ENCODE data around the gene ACER3. TPM values are rescaled to one million over a fixed set of nuclear protein-coding genes. Genes with fewer than 3 reads are reported as not detected.

Gene ACER3
- total RNA-seq, 6 donors from 2014 or later = 10.5 to 46.7 (median 17.1) TPM

DNA sequence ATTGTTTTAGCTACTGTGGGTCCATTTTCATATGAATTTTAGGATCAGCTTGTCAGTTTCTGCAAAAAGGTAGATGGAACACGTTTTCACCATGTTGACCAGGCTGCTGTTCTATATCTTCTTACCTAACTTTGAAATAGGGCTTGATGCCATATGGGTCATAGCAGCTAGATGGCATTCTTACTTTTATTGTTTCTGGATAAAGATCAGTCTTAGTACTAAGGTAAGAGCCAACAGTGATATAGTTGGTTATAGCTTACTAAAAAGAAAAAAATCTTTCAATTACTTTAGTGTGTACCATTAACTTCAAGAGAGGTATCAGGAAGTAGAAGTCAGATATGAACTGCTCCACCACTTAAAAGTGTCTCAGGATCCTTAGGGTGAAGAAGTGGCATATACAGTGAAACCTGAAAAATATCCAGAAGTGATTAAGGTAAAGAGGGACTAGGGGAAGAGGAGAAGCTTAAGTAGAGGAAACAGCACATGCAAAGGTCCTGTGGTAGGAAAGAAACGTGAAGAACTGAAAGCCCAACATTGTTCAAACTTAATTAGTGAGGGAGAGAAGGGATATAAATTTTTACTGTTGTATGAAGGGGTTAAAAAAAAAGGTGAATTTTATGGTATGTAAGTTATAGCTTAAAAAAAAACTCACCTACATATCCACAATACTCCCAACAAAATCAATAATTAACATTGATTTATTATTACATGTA is 113.6 kb downstream of the ACER3 start:
- DNase-seq (no peak), ATAC-seq (ENCODE audit: low FRiP score in 2 of 2) (no peak)
- whole genome bisulfite sequencing, 2 donors = 67 to 76% methylated on average over 2 of the region's 2 CpGs
- no peak for TF ChIP-seq EP300 (IDR thresholded peaks at IDR 0.05)
- no peak for TF ChIP-seq POLR2AphosphoS5 (IDR thresholded peaks at IDR 0.05)
- no peak for TF ChIP-seq POLR2A (IDR thresholded peaks at IDR 0.05)
- TF ChIP-seq CTCF (IDR thresholded peaks at IDR 0.05) = no peak
- Histone ChIP-seq H3K4me1 (no peaks in the 10 kb centered on the region), H3K27ac (no peak overlapping the region), H3K4me3 (no peak overlapping the region), H3K36me3 (peaks cover 0 to 18% (median 6%) of the 10 kb centered on the region in 4 donors), H3K27me3 (no peaks in the 10 kb centered on the region), H3K9me3 (peaks cover 0 to 6% (median 2%) of the 10 kb centered on the region in 4 donors)

- DNase-seq = no peak
- TF ChIP-seq CTCF (IDR thresholded peaks at IDR 0.05) = no peak
- TF ChIP-seq POLR2AphosphoS5 (IDR thresholded peaks at IDR 0.05) = no peak
- no peak for TF ChIP-seq EP300 (IDR thresholded peaks at IDR 0.05)
- TF ChIP-seq POLR2A (IDR thresholded peaks at IDR 0.05) = no peak
- Histone ChIP-seq H3K27ac (no peak overlapping the region), H3K36me3 (peaks cover 0 to 18% (median 6%) of the 10 kb centered on the region in 4 donors), H3K4me3 (no peak overlapping the region), H3K27me3 (no peaks in the 10 kb centered on the region), H3K4me1 (no peaks in the 10 kb centered on the region), H3K9me3 (peaks cover 0 to 6% (median 2%) of the 10 kb centered on the region in 4 donors)
- ATAC-seq (ENCODE audit: low FRiP score in 2 of 2) = no peak
Observed at GRCh38 chr11:76975513-76975912, 114.8 kb downstream of the ACER3 start.

DNA sequence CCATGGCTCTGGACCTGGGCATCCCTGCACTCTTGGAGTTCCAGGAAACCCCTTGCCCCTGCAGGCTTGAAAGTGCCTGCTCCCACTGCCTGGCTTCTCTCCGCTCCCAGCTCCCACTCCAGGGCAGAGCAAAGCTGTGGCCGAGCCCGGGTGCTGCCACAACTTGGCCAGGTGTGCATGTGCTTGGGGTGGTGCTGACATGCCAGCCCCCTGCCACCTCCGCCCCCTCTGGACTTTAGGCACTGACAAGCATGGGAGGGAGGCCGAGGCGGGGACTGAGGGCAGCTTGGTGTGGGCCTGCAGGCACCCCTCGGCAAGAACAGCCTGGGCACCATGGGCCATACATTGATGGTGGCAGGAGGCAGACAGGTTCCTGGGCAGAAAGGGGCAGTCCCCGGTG is 117.1 kb downstream of the ACER3 start:
- no peak overlapping the region for H3K27ac ChIP-seq
- ATAC-seq (ENCODE audit: low FRiP score in 2 of 2) (no peak), DNase-seq (peak in 1 of 2 donors; percentile 49)
- peaks cover 0 to 6% (median 0%) of the 10 kb centered on the region in 4 donors for H3K9me3 ChIP-seq
- TF ChIP-seq CTCF (IDR thresholded peaks at IDR 0.05) (no peak), EP300 (IDR thresholded peaks at IDR 0.05) (no peak), POLR2A (IDR thresholded peaks at IDR 0.05) (no peak), POLR2AphosphoS5 (IDR thresholded peaks at IDR 0.05) (no peak)
- H3K36me3 ChIP-seq = peaks cover 0 to 18% (median 6%) of the 10 kb centered on the region in 4 donors
- H3K4me3 ChIP-seq = no peak overlapping the region
- 97% methylated on average over 7 of the region's 8 CpGs; no CpG with 5 or more reads in 1 of the 2 donors for WGBS, 2 donors
- H3K4me1 ChIP-seq = no peaks in the 10 kb centered on the region
- no peaks in the 10 kb centered on the region for H3K27me3 ChIP-seq

GRCh38 chr11:76978239-76978638 is 117.5 kb downstream of the ACER3 start:
- Histone ChIP-seq H3K36me3 (peaks cover 0 to 18% (median 6%) of the 10 kb centered on the region in 4 donors), H3K9me3 (peaks cover 0 to 6% (median 0%) of the 10 kb centered on the region in 4 donors), H3K27me3 (no peaks in the 10 kb centered on the region), H3K4me3 (no peak overlapping the region), H3K4me1 (no peaks in the 10 kb centered on the region), H3K27ac (no peak overlapping the region)
- DNase-seq = no peak
- no peak for TF ChIP-seq POLR2A (IDR thresholded peaks at IDR 0.05)
- no peak for TF ChIP-seq CTCF (IDR thresholded peaks at IDR 0.05)
- TF ChIP-seq EP300 (IDR thresholded peaks at IDR 0.05) = no peak
- no peak for TF ChIP-seq POLR2AphosphoS5 (IDR thresholded peaks at IDR 0.05)
- peak in 1 of 2 donors; percentile 15 for ATAC-seq (ENCODE audit: low FRiP score in 2 of 2)
- 94 to 96% methylated on average over 4 of the region's 4 CpGs for WGBS, 2 donors

DNA sequence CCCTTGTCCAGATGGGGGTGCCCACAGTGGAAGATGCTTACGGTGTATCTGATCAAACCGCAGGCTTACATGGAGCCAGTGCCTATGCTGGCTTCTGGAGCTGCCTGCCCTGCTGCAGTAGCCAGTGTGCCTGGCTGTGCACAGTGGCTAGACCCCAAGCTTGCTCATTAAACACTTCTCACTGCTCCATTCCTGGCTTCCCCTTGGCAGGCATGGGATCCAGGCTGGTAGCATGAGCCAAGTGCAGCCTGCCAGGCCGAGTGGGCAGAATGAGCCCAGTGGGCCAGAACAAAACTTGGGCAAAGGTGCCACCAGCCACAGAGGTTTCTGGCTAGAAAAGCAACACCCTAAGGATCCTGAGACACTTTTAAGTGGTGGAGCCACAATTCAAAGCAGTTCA is 118.1 kb downstream of the ACER3 start:
- ATAC-seq (ENCODE audit: low FRiP score in 2 of 2) = peak in 1 of 2 donors; percentile 6
- no peaks in the 10 kb centered on the region for H3K27me3 ChIP-seq
- H3K9me3 ChIP-seq = peaks cover 0 to 6% (median 0%) of the 10 kb centered on the region in 4 donors
- H3K4me3 ChIP-seq = no peak overlapping the region
- no peak for TF ChIP-seq POLR2A (IDR thresholded peaks at IDR 0.05)
- peaks cover 0 to 18% (median 6%) of the 10 kb centered on the region in 4 donors for H3K36me3 ChIP-seq
- H3K4me1 ChIP-seq = no peaks in the 10 kb centered on the region
- WGBS, 2 donors = 83 to 96% methylated on average over 1 to 3 of the region's 3 CpGs
- H3K27ac ChIP-seq = no peak overlapping the region
- DNase-seq = peak in 1 of 2 donors; percentile 10

Measured in upper lobe of left lung (tissue), 6 donors.